Keratinocyte (primary cell): ENCODE data around the gene GNMT. TPM values are rescaled to one million over a fixed set of nuclear protein-coding genes. Genes with fewer than 3 reads are reported as not detected.

Source experiments
- DNase-seq: peaks from one replicate; pipeline ENCODE4 v3.0.0-alpha.2; 2011; ENCODE audit warnings: low read depth, missing footprints, low spot score
- FAIRE-seq: peaks from 2 replicates; lab custom pipeline; 2011; peaks lifted over from hg19 to GRCh38; lab: Jason Lieb, UNC
- H2AFZ ChIP-seq: 2 replicates; pipeline ENCODE4 v1.6.0; 2012; ENCODE audit warnings: low read length, control low read depth, inconsistent platforms; ENCODE audit not compliant: control insufficient read depth
- H3K27ac ChIP-seq: 2 replicates; pipeline ENCODE4 v1.5.1; 2011; ENCODE audit warnings: low read length; ENCODE audit not compliant: control insufficient read depth, insufficient read depth
- H3K27me3 ChIP-seq: 3 replicates; pipeline ENCODE4 v1.6.0; 2011; ENCODE audit warnings: low read length; ENCODE audit not compliant: control insufficient read depth, insufficient read depth; ENCODE audit errors: extremely low read depth
- H3K36me3 ChIP-seq, 2 experiments: 2 replicates in 1 of 2; 3 replicates in 1 of 2; pipeline ENCODE4 v1.5.1; 2011; ENCODE audit warnings: low read length in 2 of 2, mild to moderate bottlenecking in 1 of 2; ENCODE audit not compliant: control insufficient read depth in 2 of 2, insufficient read depth in 2 of 2; ENCODE audit errors: extremely low read depth in 1 of 2
- H3K4me1 ChIP-seq: 3 replicates; pipeline ENCODE4 v1.5.1; 2011; ENCODE audit warnings: low read length; ENCODE audit not compliant: control insufficient read depth, insufficient read depth; ENCODE audit errors: extremely low read depth
- H3K4me2 ChIP-seq: 3 replicates; pipeline ENCODE4 v1.6.0; 2011; ENCODE audit warnings: low read depth, low read length; ENCODE audit not compliant: control insufficient read depth, insufficient read depth; ENCODE audit errors: extremely low read depth
- H3K4me3 ChIP-seq, 3 experiments: fragments of 200-600 bp in 1 of 3; sonication (generic) in 1 of 3; 2 replicates in 2 of 3; 3 replicates in 1 of 3; pipeline ENCODE4 v1.5.1; 2011 to 2016; ENCODE audit warnings: low read length in 3 of 3, mild to moderate bottlenecking in 3 of 3, control low read depth in 2 of 3, inconsistent platforms in 1 of 3, low read depth in 1 of 3, mixed read lengths in 1 of 3, mixed run types in 1 of 3, moderate library complexity in 1 of 3; ENCODE audit not compliant: control insufficient read depth in 2 of 3, insufficient read depth in 2 of 3; ENCODE audit errors: extremely low read depth in 1 of 3
- H3K79me2 ChIP-seq: 2 replicates; pipeline ENCODE4 v1.6.0; 2012; ENCODE audit warnings: low read length; ENCODE audit not compliant: control insufficient read depth, insufficient read depth
- H3K9ac ChIP-seq: 3 replicates; pipeline ENCODE4 v1.6.0; 2011; ENCODE audit warnings: low read length; ENCODE audit not compliant: control insufficient read depth, insufficient read depth; ENCODE audit errors: extremely low read depth
- H3K9me1 ChIP-seq: 3 replicates; pipeline ENCODE4 v1.6.0; 2011; ENCODE audit warnings: low read length; ENCODE audit not compliant: control insufficient read depth, insufficient read depth; ENCODE audit errors: extremely low read depth
- H3K9me3 ChIP-seq: 2 replicates; pipeline ENCODE4 v1.5.1; 2012; ENCODE audit warnings: low read depth, low read length; ENCODE audit not compliant: control insufficient read depth
- H4K20me1 ChIP-seq: 3 replicates; pipeline ENCODE4 v1.6.0; 2011; ENCODE audit warnings: low read length; ENCODE audit not compliant: control insufficient read depth, insufficient read depth; ENCODE audit errors: extremely low read depth
- EZH2 ChIP-seq: IDR thresholded peaks from one replicate; pipeline ENCODE4 v1.6.1; 2012; ENCODE audit warnings: inconsistent platforms, mild to moderate bottlenecking, low read length, moderate library complexity
- dilution Hi-C: fragments of 300-500 bp; cut with MboI; formaldehyde crosslinking; loops from one replicate; pipeline ENCODE4 v1.7.0; 2020; ENCODE audit warnings: low sequenced_read_pairs; ENCODE audit not compliant: extremely low pct_ligation_motif_present
- polyA plus RNA-seq, 5 experiments: library from polyadenylated mRNA; depleted of rRNA in 3 of 5; stranded (reverse) in 3 of 5; stranded (forward) in 1 of 5; unstranded in 1 of 5; fragments of >200 nt; gene quantifications; 1 replicate in 1 of 5; 2 replicates in 3 of 5; 3 replicates in 1 of 5; pipeline versions ENCODE4 v1.2.1 to v1.2.3, GENCODE V29; 2011 to 2012; ENCODE audit warnings: missing spikeins in 2 of 5, low read depth in 1 of 5, low replicate concordance in 1 of 5
- TF ChIP-seq, protein P1 (sequence below), 3 experiments: IDR thresholded peaks in 1 of 3; conservative IDR thresholded peaks in 1 of 3; optimal IDR thresholded peaks in 1 of 3; 2 replicates in 2 of 3; 3 replicates in 1 of 3; pipeline versions ENCODE3 to v1.5.1; 2011; ENCODE audit warnings: low read length in 3 of 3, mild to moderate bottlenecking in 3 of 3, moderate library complexity in 2 of 3, control low read depth in 1 of 3, inconsistent platforms in 1 of 3; ENCODE audit not compliant: insufficient read depth in 2 of 3; ENCODE audit errors: extremely low read depth in 1 of 3

Gene GNMT
- polyA plus RNA-seq, 1 donor (not counting 4 experiments of a cell fraction or from before 2014, with no cell fraction given) = 0.08 TPM

- Histone ChIP-seq H3K9ac (peak overlapping the region; percentile 85), H2AFZ (peak overlapping the region; percentile 70), H3K27me3 (no peaks in the 10 kb centered on the region), H3K79me2 (peaks cover 28% of the 10 kb centered on the region), H3K9me3 (no peaks in the 10 kb centered on the region), H3K4me2 (peak overlapping the region; percentile 97), H4K20me1 (no peaks in the 10 kb centered on the region), H3K4me1 (peaks cover 22% of the 10 kb centered on the region), H3K36me3 (peaks cover 10 to 15% of the 10 kb centered on the region in 2 experiments), H3K27ac (peak overlapping the region; percentile 57), H3K4me3 (peak overlapping the region; percentile 77 to 86 (median 83)), H3K9me1 (peaks cover 5% of the 10 kb centered on the region)
- no peak for FAIRE-seq
- DNase-seq = no peak
- TF ChIP-seq, protein P1, sequence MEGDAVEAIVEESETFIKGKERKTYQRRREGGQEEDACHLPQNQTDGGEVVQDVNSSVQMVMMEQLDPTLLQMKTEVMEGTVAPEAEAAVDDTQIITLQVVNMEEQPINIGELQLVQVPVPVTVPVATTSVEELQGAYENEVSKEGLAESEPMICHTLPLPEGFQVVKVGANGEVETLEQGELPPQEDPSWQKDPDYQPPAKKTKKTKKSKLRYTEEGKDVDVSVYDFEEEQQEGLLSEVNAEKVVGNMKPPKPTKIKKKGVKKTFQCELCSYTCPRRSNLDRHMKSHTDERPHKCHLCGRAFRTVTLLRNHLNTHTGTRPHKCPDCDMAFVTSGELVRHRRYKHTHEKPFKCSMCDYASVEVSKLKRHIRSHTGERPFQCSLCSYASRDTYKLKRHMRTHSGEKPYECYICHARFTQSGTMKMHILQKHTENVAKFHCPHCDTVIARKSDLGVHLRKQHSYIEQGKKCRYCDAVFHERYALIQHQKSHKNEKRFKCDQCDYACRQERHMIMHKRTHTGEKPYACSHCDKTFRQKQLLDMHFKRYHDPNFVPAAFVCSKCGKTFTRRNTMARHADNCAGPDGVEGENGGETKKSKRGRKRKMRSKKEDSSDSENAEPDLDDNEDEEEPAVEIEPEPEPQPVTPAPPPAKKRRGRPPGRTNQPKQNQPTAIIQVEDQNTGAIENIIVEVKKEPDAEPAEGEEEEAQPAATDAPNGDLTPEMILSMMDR (optimal IDR thresholded peaks at IDR 0.05 in 1 of 3, IDR thresholded peaks at IDR 0.05 in 1 of 3, conservative IDR thresholded peaks at IDR 0.05 in 1 of 3; ENCODE audit: extremely low read depth in 1 of 3, insufficient read depth in 2 of 3, low read length in 3 of 3) = no peak
- no peak for TF ChIP-seq EZH2
- dilution Hi-C loops = no loop called here
Observed at GRCh38 chr6:42984924-42985475, 24.4 kb downstream of the GNMT start.

GRCh38 chr6:42987533-42988451 lies 27.2 kb downstream of the GNMT start:
- H3K4me2 ChIP-seq = no peak overlapping the region
- H3K36me3 ChIP-seq = peaks cover 19 to 20% of the 10 kb centered on the region in 2 experiments
- no peaks in the 10 kb centered on the region for H3K27me3 ChIP-seq
- H3K4me1 ChIP-seq = peaks cover 21% of the 10 kb centered on the region
- no peaks in the 10 kb centered on the region for H3K9me3 ChIP-seq
- H3K9ac ChIP-seq = no peak overlapping the region
- no peak overlapping the region for H3K27ac ChIP-seq
- FAIRE-seq (no peak), DNase-seq (no peak)
- dilution Hi-C loops = no loop called here
- peaks cover 28% of the 10 kb centered on the region for H3K79me2 ChIP-seq
- TF ChIP-seq EZH2 = no peak
- TF ChIP-seq, protein P1 (optimal IDR thresholded peaks at IDR 0.05 in 1 of 3, IDR thresholded peaks at IDR 0.05 in 1 of 3, conservative IDR thresholded peaks at IDR 0.05 in 1 of 3; ENCODE audit: extremely low read depth in 1 of 3, insufficient read depth in 2 of 3, low read length in 3 of 3) = no peak
- no peaks in the 10 kb centered on the region for H4K20me1 ChIP-seq
- H3K9me1 ChIP-seq = peaks cover 5% of the 10 kb centered on the region
- H2AFZ ChIP-seq = no peak overlapping the region
- H3K4me3 ChIP-seq = no peak overlapping the region
